HepG2 (cell line): ENCODE measurements around the gene IGF2. TPM values are rescaled to one million over a fixed set of nuclear protein-coding genes. Genes with fewer than 3 reads are reported as not detected.

Experiments used
- ARID4A ChIP-seq: sonication (generic); formaldehyde crosslinking; IDR thresholded peaks from 2 replicates; pipeline ENCODE4 v1.5.0; 2020; ENCODE audit warnings: mild to moderate bottlenecking, missing genetic modification reagents, borderline replicate concordance
- NKX3-1 ChIP-seq: sonication (generic); formaldehyde crosslinking; IDR thresholded peaks from 2 replicates; pipeline ENCODE4 v1.5.0; 2020; ENCODE audit warnings: missing genetic modification reagents
- SRSF1 ChIP-seq: fragments of 200-400 bp; formaldehyde crosslinking; optimal IDR thresholded peaks from 2 replicates; pipeline ENCODE3; 2017; ENCODE audit warnings: mild to moderate bottlenecking, low read depth, low read length, moderate library complexity
- SSRP1 ChIP-seq: IDR thresholded peaks from 2 replicates; pipeline ENCODE4 v1.6.1; 2016; ENCODE audit warnings: control low read depth
- TAF15 ChIP-seq: fragments of 200-400 bp; formaldehyde crosslinking; IDR thresholded peaks from one replicate; pipeline ENCODE4 v1.6.1; 2018; ENCODE audit warnings: mild to moderate bottlenecking, low read depth, low read length; ENCODE audit not compliant: poor library complexity, severe bottlenecking
- TBP ChIP-seq: sonication (generic); formaldehyde crosslinking; IDR thresholded peaks from 2 replicates; pipeline ENCODE4 v1.5.0; 2020; ENCODE audit warnings: missing genetic modification reagents
- ZBTB40 ChIP-seq, 2 experiments: fragments of 450-650 bp in 1 of 2; sonication (generic) in 1 of 2; formaldehyde crosslinking in 1 of 2; IDR thresholded peaks; 2 replicates each; pipeline versions ENCODE4 v1.6.1 to v1.8.0; 2016 to 2022; ENCODE audit warnings: antibody characterized with exemption in 1 of 2, mild to moderate bottlenecking in 1 of 2, missing genetic modification reagents in 1 of 2
- ZNF282 ChIP-seq: fragments of 450-650 bp; IDR thresholded peaks from 2 replicates; pipeline ENCODE4 v1.6.1; 2018; ENCODE audit not compliant: partially characterized antibody
- ZNF34 ChIP-seq: sonication (generic); formaldehyde crosslinking; IDR thresholded peaks from 2 replicates; pipeline ENCODE4 v1.4.0; 2020; ENCODE audit warnings: mild to moderate bottlenecking, missing genetic modification reagents, borderline replicate concordance
- ZNF572 ChIP-seq: sonication (generic); formaldehyde crosslinking; IDR thresholded peaks from 2 replicates; pipeline ENCODE4 v1.5.1; 2020; ENCODE audit warnings: mild to moderate bottlenecking, missing genetic modification reagents
- ZNF709 ChIP-seq: sonication (generic); formaldehyde crosslinking; IDR thresholded peaks from 2 replicates; pipeline ENCODE4 v1.5.0; 2020; ENCODE audit warnings: mild to moderate bottlenecking, missing genetic modification reagents
- ZSCAN21 ChIP-seq: sonication (generic); formaldehyde crosslinking; IDR thresholded peaks from 2 replicates; pipeline ENCODE4 v1.8.0; 2022; ENCODE audit warnings: mild to moderate bottlenecking, missing genetic modification reagents, moderate library complexity, borderline replicate concordance
- polyA plus RNA-seq, 8 experiments: library from polyadenylated mRNA; depleted of rRNA in 3 of 8; stranded (reverse) in 7 of 8; unstranded in 1 of 8; fragments of >200 nt; fragmentation: Illumina TruSeq in 4 of 8; extraction: Trizol in 4 of 8; gene quantifications; 2 replicates each; pipeline versions ENCODE4 v1.2.1 to v1.2.3, GENCODE V29; 2011 to 2016; ENCODE audit warnings: low read depth in 4 of 8, missing spikeins in 1 of 8, mixed read lengths in 1 of 8; ENCODE audit not compliant: insufficient read depth in 1 of 8
- total RNA-seq, 5 experiments: library from RNA; depleted of rRNA; stranded (reverse); fragments of >200 nt; fragmentation: Illumina TruSeq; extraction: Trizol; gene quantifications; 2 replicates each; pipeline ENCODE4 v1.2.3, GENCODE V29; 2016; ENCODE audit warnings: low read depth in 1 of 5
- TF ChIP-seq, protein P1 (sequence below): sonication (generic); formaldehyde crosslinking; IDR thresholded peaks from 2 replicates; pipeline ENCODE4 v1.8.0; 2022; ENCODE audit warnings: mild to moderate bottlenecking, missing genetic modification reagents, moderate library complexity

Gene IGF2
- total and polyA plus RNA-seq, 2 of the 13 experiments (the other 11 are each of a cell fraction or from before 2014, with no cell fraction given) = 79.1 to 254 TPM

DNA sequence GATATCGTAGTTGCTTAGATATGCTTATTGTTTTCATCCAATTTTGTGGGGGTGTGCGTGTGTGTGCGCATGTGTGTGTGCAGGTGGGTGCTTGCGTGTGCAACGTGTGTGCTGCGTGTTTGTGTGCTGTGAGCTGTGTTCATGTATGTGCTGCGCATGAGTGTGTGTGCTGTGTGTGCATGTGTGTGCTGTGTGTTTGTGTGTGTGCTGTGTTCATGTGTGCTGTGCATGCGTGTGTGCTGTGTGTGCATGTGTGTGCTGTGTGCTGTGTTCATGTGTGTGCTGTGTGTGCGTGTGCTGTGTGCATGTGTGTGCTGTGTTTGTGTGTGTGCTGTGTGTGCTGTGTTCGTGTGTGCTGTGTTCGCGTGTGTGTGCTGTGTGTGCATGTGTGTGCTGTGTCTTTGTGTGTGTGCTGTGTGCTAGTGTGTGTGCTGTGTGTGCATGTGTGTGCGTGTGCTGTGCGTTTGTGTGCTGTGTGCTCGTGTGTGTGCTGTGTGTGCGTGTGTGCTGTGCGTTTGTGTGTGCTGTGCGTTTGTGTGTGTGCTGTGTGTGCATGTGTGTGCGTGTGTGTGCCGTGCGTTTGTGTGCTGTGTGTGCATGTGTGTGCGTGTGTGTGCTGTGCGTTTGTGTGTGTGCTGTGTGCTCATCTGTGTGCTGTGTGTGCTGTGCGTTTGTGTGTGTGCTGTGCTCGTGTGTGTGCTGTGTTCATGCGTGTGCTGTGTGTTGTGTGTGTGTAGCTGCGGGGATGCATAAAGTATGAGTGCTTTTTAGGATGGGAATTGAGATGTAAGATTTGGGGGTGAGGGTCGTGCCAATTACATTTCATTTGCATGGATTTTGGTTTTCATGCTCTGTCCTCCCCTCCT lies 7.6 kb downstream of the IGF2 start (continued):
- TF ChIP-seq ARID4A (0 out of 2 replicates have a peak, but pooled peaks have one; percentile 40), ZNF709 (CRISPR knock-in tag) (0 out of 2 replicates have a peak, but pooled peaks have one; percentile 31), ZSCAN21 (CRISPR knock-in tag) (peak; percentile 90), SSRP1 (peak; percentile 99), SRSF1 (peak; percentile 63), ZBTB40 (IDR thresholded peaks at IDR 0.05) (no peak), ZBTB40 (CRISPR knock-in tag; IDR thresholded peaks at IDR 0.05) (0 out of 2 replicates have a peak, but pooled peaks have one; percentile 41), ZNF282 (peak; percentile 47), ZNF572 (CRISPR knock-in tag) (peak; percentile 95), TBP (CRISPR knock-in tag) (no peak), TAF15 (no peak), NKX3-1 (CRISPR knock-in tag) (no peak), ZNF34 (CRISPR knock-in tag) (no peak)
- TF ChIP-seq, protein P1, sequence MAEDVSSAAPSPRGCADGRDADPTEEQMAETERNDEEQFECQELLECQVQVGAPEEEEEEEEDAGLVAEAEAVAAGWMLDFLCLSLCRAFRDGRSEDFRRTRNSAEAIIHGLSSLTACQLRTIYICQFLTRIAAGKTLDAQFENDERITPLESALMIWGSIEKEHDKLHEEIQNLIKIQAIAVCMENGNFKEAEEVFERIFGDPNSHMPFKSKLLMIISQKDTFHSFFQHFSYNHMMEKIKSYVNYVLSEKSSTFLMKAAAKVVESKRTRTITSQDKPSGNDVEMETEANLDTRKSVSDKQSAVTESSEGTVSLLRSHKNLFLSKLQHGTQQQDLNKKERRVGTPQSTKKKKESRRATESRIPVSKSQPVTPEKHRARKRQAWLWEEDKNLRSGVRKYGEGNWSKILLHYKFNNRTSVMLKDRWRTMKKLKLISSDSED (CRISPR knock-in tag) = peak; percentile 7; the same call in 1 of the 2 replicates
